Endothelial cell of umbilical vein (primary cell): ENCODE results near the gene INPP5E. TPM values are rescaled to one million over a fixed set of nuclear protein-coding genes. Genes with fewer than 3 reads are reported as not detected.

Experiments used
- BruUV-seq: library from RNA; stranded (reverse); fragments of 400-500 nt; replicated peaks from 2 replicates; lab custom pipeline; 2021; lab: Mats Ljungman, UMichigan
- CTCF ChIA-PET: fragments of 300-600, 350-600 bp; sonication (Branson Sonifier 250); formaldehyde crosslinking; loops from one replicate; lab custom pipeline; 2021; ENCODE audit warnings: antibody characterized with exemption, inconsistent platforms; lab: Charles Lee
- POLR2A ChIA-PET: fragments of 300-600, 350-600 bp; sonication (Branson Sonifier 250); formaldehyde crosslinking; loops from one replicate; lab custom pipeline; 2021; ENCODE audit warnings: antibody characterized with exemption, inconsistent platforms; lab: Charles Lee
- DNase-seq: peaks from one replicate; pipeline ENCODE4 v3.0.0-alpha.2; 2011; ENCODE audit warnings: low read depth, low spot score
- FAIRE-seq: peaks from 2 replicates; lab custom pipeline; 2011; peaks lifted over from hg19 to GRCh38; lab: Jason Lieb, UNC
- H2AFZ ChIP-seq: 2 replicates; pipeline ENCODE4 v1.6.0; 2012; ENCODE audit warnings: low read depth, low read length, control low read depth, inconsistent platforms
- H3K27ac ChIP-seq: 2 replicates; pipeline ENCODE4 v1.5.1; 2011; ENCODE audit warnings: low read depth, mild to moderate bottlenecking, control low read depth, low read length, moderate library complexity; ENCODE audit not compliant: insufficient read depth
- H3K27me3 ChIP-seq, 2 experiments: 2 replicates each; pipeline versions ENCODE4 v1.6.0 to v1.6.1; 2011; ENCODE audit warnings: low read length in 2 of 2, mixed read lengths in 1 of 2; ENCODE audit not compliant: control insufficient read depth in 2 of 2, insufficient read depth in 2 of 2
- H3K36me3 ChIP-seq, 2 experiments: 2 replicates in 1 of 2; 3 replicates in 1 of 2; pipeline ENCODE4 v1.5.1; 2011; ENCODE audit warnings: low read length in 2 of 2, mild to moderate bottlenecking in 1 of 2, moderate library complexity in 1 of 2; ENCODE audit not compliant: control insufficient read depth in 2 of 2, insufficient read depth in 2 of 2; ENCODE audit errors: extremely low read depth in 1 of 2
- H3K4me1 ChIP-seq: 3 replicates; pipeline ENCODE4 v1.5.1; 2011; ENCODE audit warnings: mild to moderate bottlenecking, low read length; ENCODE audit not compliant: control insufficient read depth, insufficient read depth; ENCODE audit errors: extremely low read depth
- H3K4me2 ChIP-seq: 2 replicates; pipeline ENCODE4 v1.6.1; 2011; ENCODE audit warnings: low read length, control low read depth, mixed read lengths; ENCODE audit not compliant: insufficient read depth
- H3K4me3 ChIP-seq, 3 experiments: fragments of 200-600 bp in 1 of 3; sonication (generic), shearing (Covaris generic) in 1 of 3; replicated peaks in 1 of 3; 2 replicates each; pipeline ENCODE4 v1.5.1; 2011 to 2016; ENCODE audit warnings: control low read depth in 3 of 3, low read length in 3 of 3, mild to moderate bottlenecking in 2 of 3, inconsistent platforms in 1 of 3, low read depth in 1 of 3, moderate library complexity in 1 of 3; ENCODE audit not compliant: insufficient read depth in 1 of 3
- H3K79me2 ChIP-seq: 2 replicates; pipeline ENCODE4 v1.6.0; 2012; ENCODE audit warnings: low read length, inconsistent platforms; ENCODE audit not compliant: control insufficient read depth, insufficient read depth
- H3K9ac ChIP-seq: replicated peaks from 2 replicates; pipeline ENCODE3; 2011; ENCODE audit warnings: low read length, control low read depth; ENCODE audit not compliant: insufficient read depth; ENCODE audit errors: extremely low read depth
- H3K9me1 ChIP-seq: replicated peaks from 3 replicates; pipeline ENCODE4 v1.6.0; 2011; ENCODE audit warnings: mild to moderate bottlenecking, low read length; ENCODE audit not compliant: control insufficient read depth, insufficient read depth; ENCODE audit errors: extremely low read depth
- H3K9me3 ChIP-seq: replicated peaks from 2 replicates; pipeline ENCODE4 v1.5.1; 2012; ENCODE audit warnings: low read length, inconsistent platforms; ENCODE audit not compliant: control insufficient read depth, insufficient read depth
- H4K20me1 ChIP-seq: replicated peaks from 2 replicates; pipeline ENCODE3; 2011; ENCODE audit warnings: mild to moderate bottlenecking, low read length; ENCODE audit not compliant: control insufficient read depth, insufficient read depth; ENCODE audit errors: extremely low read depth
- EZH2 ChIP-seq: IDR thresholded peaks from 2 replicates; pipeline ENCODE4 v1.6.1; 2012; ENCODE audit warnings: borderline replicate concordance, low read depth, mild to moderate bottlenecking, moderate library complexity, low read length, inconsistent platforms; ENCODE audit not compliant: severe bottlenecking
- FOS ChIP-seq: IDR thresholded peaks from 2 replicates; pipeline ENCODE4 v1.6.1; 2011; ENCODE audit warnings: mild to moderate bottlenecking, low read length, moderate library complexity, borderline replicate concordance; ENCODE audit not compliant: insufficient read depth
- GATA2 ChIP-seq: IDR thresholded peaks from 2 replicates; pipeline ENCODE4 v1.7.0; 2011; ENCODE audit warnings: low read depth, mild to moderate bottlenecking, moderate library complexity, mixed read lengths, low read length; ENCODE audit not compliant: insufficient read length, insufficient read depth
- JUN ChIP-seq: IDR thresholded peaks from 2 replicates; pipeline ENCODE4 v1.6.1; 2011; ENCODE audit warnings: borderline replicate concordance, low read depth; ENCODE audit not compliant: insufficient read length, insufficient read depth
- MYC ChIP-seq: IDR thresholded peaks from one replicate; pipeline ENCODE4 v1.6.1; 2011; ENCODE audit warnings: mild to moderate bottlenecking, low read depth, low read length
- POLR2A ChIP-seq: IDR thresholded peaks from 2 replicates; pipeline ENCODE4 v1.6.1; 2012; ENCODE audit warnings: low read depth, mild to moderate bottlenecking, control low read depth, low read length
- POLR2AphosphoS5 ChIP-seq: IDR thresholded peaks from 2 replicates; pipeline ENCODE4 v1.6.1; 2012; ENCODE audit warnings: low read depth, mild to moderate bottlenecking, control low read depth, low read length, moderate library complexity; ENCODE audit not compliant: insufficient read depth
- dilution Hi-C: fragments of 300-500 bp; cut with MboI; formaldehyde crosslinking; loops from one replicate; pipeline ENCODE4 v1.15.0; 2019; ENCODE audit warnings: low sequenced_read_pairs; ENCODE audit not compliant: extremely low pct_ligation_motif_present
- intact Hi-C: fragments of 100-400 bp; cut with micrococcal nuclease; formaldehyde crosslinking; loops from one replicate; pipeline ENCODE4 v1.10.0; 2022
- polyA plus RNA-seq, 4 experiments: library from polyadenylated mRNA; depleted of rRNA in 3 of 4; stranded (reverse) in 3 of 4; unstranded in 1 of 4; fragments of >200 nt; gene quantifications; 2 replicates each; pipeline versions ENCODE4 v1.2.1 to v1.2.3, GENCODE V29; 2011 to 2012; ENCODE audit warnings: missing spikeins in 1 of 4
- total RNA-seq: library from RNA; stranded (reverse); gene quantifications from 2 replicates; pipeline ENCODE4 v1.2.3, GENCODE V29; 2021
- TF ChIP-seq, protein P1 (sequence below), 2 donors: IDR thresholded peaks; 1 replicate in 1 of 2; 2 replicates in 1 of 2; pipeline ENCODE4 v1.5.1; 2011; ENCODE audit warnings: low read length in 2 of 2, mild to moderate bottlenecking in 2 of 2, moderate library complexity in 2 of 2, control low read depth in 1 of 2, inconsistent platforms in 1 of 2, low read depth in 1 of 2; ENCODE audit not compliant: insufficient read depth in 1 of 2; ENCODE audit errors: extremely low read depth in 1 of 2
- TF ChIP-seq, protein P2 (sequence below): IDR thresholded peaks from 2 replicates; pipeline ENCODE4 v1.6.1; 2011; ENCODE audit not compliant: insufficient read depth, insufficient read length

The INPP5E gene
- total and polyA plus RNA-seq, 2 donors (not counting 3 experiments of a cell fraction or from before 2014, with no cell fraction given) = 15.0 to 24.5 TPM

DNA sequence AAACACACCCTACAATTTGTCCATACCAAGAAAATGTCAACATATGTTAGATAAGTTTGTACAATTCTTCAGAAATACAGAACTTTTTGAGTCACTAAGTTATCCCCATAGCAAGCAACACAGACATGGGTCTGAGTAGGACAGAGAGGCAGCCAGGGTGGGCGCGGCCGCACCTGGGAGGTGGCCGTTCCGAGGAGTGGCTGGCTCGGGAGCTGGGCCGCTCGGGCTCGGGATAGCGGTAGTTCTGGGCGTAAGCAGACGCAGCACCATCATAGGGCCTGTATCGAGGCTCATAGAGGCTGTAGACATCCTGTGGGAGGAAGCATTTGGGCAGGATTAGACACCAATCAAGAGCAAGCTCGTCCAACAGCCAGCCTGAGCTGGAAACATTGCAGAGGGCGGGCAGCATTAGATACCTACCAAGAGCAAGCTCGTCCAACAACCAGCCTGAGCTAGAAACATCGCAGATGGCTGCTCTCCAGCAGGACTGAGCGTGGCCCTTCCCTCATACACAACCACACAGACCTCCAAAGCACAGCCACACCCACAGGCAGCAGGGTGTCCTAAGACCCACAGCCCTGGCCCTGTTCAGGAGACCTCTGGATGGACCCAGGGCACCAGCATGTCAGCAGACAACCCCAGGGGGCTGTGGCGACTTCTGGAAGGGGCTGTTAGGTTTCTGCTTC lies 32.3 kb upstream of the INPP5E start:
- no peaks in the 10 kb centered on the region for H3K9me1 ChIP-seq
- ChIA-PET POLR2A (no interaction called here), CTCF (no interaction called here)
- H3K9ac ChIP-seq = no peak overlapping the region
- FAIRE-seq (no peak), DNase-seq (no peak)
- no peaks in the 10 kb centered on the region for H3K9me3 ChIP-seq
- H2AFZ ChIP-seq = no peak overlapping the region
- H3K79me2 ChIP-seq = peaks cover 55% of the 10 kb centered on the region
- H3K27me3 ChIP-seq = no peaks in the 10 kb centered on the region
- dilution Hi-C loops = no loop called here
- H3K27ac ChIP-seq = no peak overlapping the region
- no peaks in the 10 kb centered on the region for H3K4me1 ChIP-seq
- TF ChIP-seq EZH2 = no peak
- TF ChIP-seq, protein P1, sequence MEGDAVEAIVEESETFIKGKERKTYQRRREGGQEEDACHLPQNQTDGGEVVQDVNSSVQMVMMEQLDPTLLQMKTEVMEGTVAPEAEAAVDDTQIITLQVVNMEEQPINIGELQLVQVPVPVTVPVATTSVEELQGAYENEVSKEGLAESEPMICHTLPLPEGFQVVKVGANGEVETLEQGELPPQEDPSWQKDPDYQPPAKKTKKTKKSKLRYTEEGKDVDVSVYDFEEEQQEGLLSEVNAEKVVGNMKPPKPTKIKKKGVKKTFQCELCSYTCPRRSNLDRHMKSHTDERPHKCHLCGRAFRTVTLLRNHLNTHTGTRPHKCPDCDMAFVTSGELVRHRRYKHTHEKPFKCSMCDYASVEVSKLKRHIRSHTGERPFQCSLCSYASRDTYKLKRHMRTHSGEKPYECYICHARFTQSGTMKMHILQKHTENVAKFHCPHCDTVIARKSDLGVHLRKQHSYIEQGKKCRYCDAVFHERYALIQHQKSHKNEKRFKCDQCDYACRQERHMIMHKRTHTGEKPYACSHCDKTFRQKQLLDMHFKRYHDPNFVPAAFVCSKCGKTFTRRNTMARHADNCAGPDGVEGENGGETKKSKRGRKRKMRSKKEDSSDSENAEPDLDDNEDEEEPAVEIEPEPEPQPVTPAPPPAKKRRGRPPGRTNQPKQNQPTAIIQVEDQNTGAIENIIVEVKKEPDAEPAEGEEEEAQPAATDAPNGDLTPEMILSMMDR (IDR thresholded peaks at IDR 0.05; ENCODE audit: extremely low read depth in 1 of 2, insufficient read depth in 1 of 2, low read depth in 1 of 2, low read length in 2 of 2) = no peak
- no peak for TF ChIP-seq MYC
- no peak for TF ChIP-seq POLR2AphosphoS5
- no peak for TF ChIP-seq GATA2
- TF ChIP-seq FOS = no peak
- TF ChIP-seq, protein P2, sequence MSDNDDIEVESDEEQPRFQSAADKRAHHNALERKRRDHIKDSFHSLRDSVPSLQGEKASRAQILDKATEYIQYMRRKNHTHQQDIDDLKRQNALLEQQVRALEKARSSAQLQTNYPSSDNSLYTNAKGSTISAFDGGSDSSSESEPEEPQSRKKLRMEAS = no peak
- TF ChIP-seq POLR2A = no peak
- TF ChIP-seq JUN = no peak
- peaks cover 31 to 84% of the 10 kb centered on the region in 2 experiments for H3K36me3 ChIP-seq
- intact Hi-C loops = no loop called here
- no peaks in the 10 kb centered on the region for H4K20me1 ChIP-seq
- no TSS peak for BruUV-seq
- no peak overlapping the region for H3K4me3 ChIP-seq
- no peak overlapping the region for H3K4me2 ChIP-seq
